ENCODE results near the gene DLG2. TPM values are rescaled to one million over a fixed set of nuclear protein-coding genes. Genes with fewer than 3 reads are reported as not detected.

Gene DLG2
- total and polyA plus RNA-seq, 2 donors (not counting 3 experiments of a cell fraction or from before 2014, with no cell fraction given): 0.15 to 1.1 TPM

- Histone ChIP-seq H3K4me1 (ENCODE audit: control insufficient read depth, extremely low read depth, insufficient read depth, low read length) (no peaks in the 10 kb centered on the region), H3K27me3 (ENCODE audit: control insufficient read depth in 2 of 2, insufficient read depth in 2 of 2, low read length in 2 of 2) (no peaks in the 10 kb centered on the region), H3K36me3 (ENCODE audit: control insufficient read depth in 2 of 2, extremely low read depth in 1 of 2, insufficient read depth in 2 of 2, low read length in 2 of 2) (no peaks in the 10 kb centered on the region), H2AFZ (ENCODE audit: low read depth, low read length) (no peak overlapping the region), H3K4me2 (ENCODE audit: insufficient read depth, low read length) (no peak overlapping the region), H3K4me3 (replicated peaks in 1 of 3; ENCODE audit: insufficient read depth in 1 of 3, low read depth in 1 of 3, low read length in 3 of 3) (no peak overlapping the region), H3K9me3 (replicated peaks; ENCODE audit: control insufficient read depth, insufficient read depth, low read length) (no peaks in the 10 kb centered on the region), H3K9ac (replicated peaks; ENCODE audit: extremely low read depth, insufficient read depth, low read length) (no peak overlapping the region), H3K79me2 (ENCODE audit: control insufficient read depth, insufficient read depth, low read length) (no peaks in the 10 kb centered on the region), H3K9me1 (replicated peaks; ENCODE audit: control insufficient read depth, extremely low read depth, insufficient read depth, low read length) (peaks cover 2% of the 10 kb centered on the region), H4K20me1 (replicated peaks; ENCODE audit: control insufficient read depth, extremely low read depth, insufficient read depth, low read length) (no peaks in the 10 kb centered on the region), H3K27ac (ENCODE audit: insufficient read depth, low read depth, low read length) (no peak overlapping the region)
- no TSS peak for BruUV-seq (replicated peaks)
- ChIA-PET CTCF (no interaction called here), POLR2A (no interaction called here)
- TF ChIP-seq MAX (IDR thresholded peaks at IDR 0.05; ENCODE audit: insufficient read depth, insufficient read length) (no peak), FOS (IDR thresholded peaks at IDR 0.05; ENCODE audit: borderline replicate concordance, insufficient read depth, low read length) (no peak), EZH2 (IDR thresholded peaks at IDR 0.05; ENCODE audit: borderline replicate concordance, low read depth, low read length, severe bottlenecking) (no peak), POLR2A (IDR thresholded peaks at IDR 0.05; ENCODE audit: low read depth, low read length) (no peak), JUN (IDR thresholded peaks at IDR 0.05; ENCODE audit: borderline replicate concordance, insufficient read depth, insufficient read length, low read depth) (no peak), GATA2 (IDR thresholded peaks at IDR 0.05; ENCODE audit: insufficient read depth, insufficient read length, low read depth, low read length) (no peak), MYC (IDR thresholded peaks at IDR 0.05; ENCODE audit: low read depth, low read length) (no peak)
- TF ChIP-seq, protein P1, sequence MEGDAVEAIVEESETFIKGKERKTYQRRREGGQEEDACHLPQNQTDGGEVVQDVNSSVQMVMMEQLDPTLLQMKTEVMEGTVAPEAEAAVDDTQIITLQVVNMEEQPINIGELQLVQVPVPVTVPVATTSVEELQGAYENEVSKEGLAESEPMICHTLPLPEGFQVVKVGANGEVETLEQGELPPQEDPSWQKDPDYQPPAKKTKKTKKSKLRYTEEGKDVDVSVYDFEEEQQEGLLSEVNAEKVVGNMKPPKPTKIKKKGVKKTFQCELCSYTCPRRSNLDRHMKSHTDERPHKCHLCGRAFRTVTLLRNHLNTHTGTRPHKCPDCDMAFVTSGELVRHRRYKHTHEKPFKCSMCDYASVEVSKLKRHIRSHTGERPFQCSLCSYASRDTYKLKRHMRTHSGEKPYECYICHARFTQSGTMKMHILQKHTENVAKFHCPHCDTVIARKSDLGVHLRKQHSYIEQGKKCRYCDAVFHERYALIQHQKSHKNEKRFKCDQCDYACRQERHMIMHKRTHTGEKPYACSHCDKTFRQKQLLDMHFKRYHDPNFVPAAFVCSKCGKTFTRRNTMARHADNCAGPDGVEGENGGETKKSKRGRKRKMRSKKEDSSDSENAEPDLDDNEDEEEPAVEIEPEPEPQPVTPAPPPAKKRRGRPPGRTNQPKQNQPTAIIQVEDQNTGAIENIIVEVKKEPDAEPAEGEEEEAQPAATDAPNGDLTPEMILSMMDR (IDR thresholded peaks at IDR 0.05; ENCODE audit: extremely low read depth in 1 of 2, insufficient read depth in 1 of 2, low read depth in 1 of 2, low read length in 2 of 2): no peak
- DNase-seq (ENCODE audit: low read depth, low spot score) (no peak), FAIRE-seq (no peak)
- intact Hi-C loops (cut with micrococcal nuclease): loop anchor here (1.0 kb wide), 1 partner anchor 35 kb away; no protein-coding TSS in a partner anchor
- dilution Hi-C loops (cut with MboI; ENCODE audit: extremely low pct_ligation_motif_present, low sequenced_read_pairs): no loop called here
Observed at GRCh38 chr11:84414920-84415319, 1212.2 kb downstream of the DLG2 start.
